Measurements from ENCODE around the gene PDZD8.

GRCh38 chr10:117318909-117319308, 56.3 kb downstream of the PDZD8 start:
- TF ChIP-seq POLR2A (IDR thresholded peaks at IDR 0.05) (no peak), CTCF (IDR thresholded peaks at IDR 0.05) (peak; percentile 20 to 43 (median 37))

Data from right lobe of liver (tissue), 4 donors.